GM19238 (cell line): Measurements from ENCODE around the gene ILF2.
"Not testable (repeated sequence)": the region's sequence is repeated elsewhere in the genome, so short reads cannot be mapped to it uniquely, and the experiment has no call there.

Experiments used
- DNase-seq: peaks from one replicate; pipeline ENCODE4 v3.0.0; 2011; ENCODE audit warnings: low spot score; ENCODE audit not compliant: insufficient read length

Gene ILF2

GRCh38 chr1:153670859-153671627 is at the start of gene ILF2:
TSS of gene ILF2 (minus strand) at chr1:153670993. CDS start at chr1:153670922, 71 bp downstream.
- peak; percentile 92 for DNase-seq

- DNase-seq, result no peak
Measured at GRCh38 chr1:153717330-153717729, 46.5 kb upstream of the ILF2 start.

GRCh38 chr1:153716211-153716610 is 45.4 kb upstream of the ILF2 start:
- not testable (repeated sequence) for DNase-seq

GRCh38 chr1:153711026-153711425 is 40.2 kb upstream of the ILF2 start:
- DNase-seq, result no peak

GRCh38 chr1:153705484-153705883 is 34.7 kb upstream of the ILF2 start:
- no peak for DNase-seq

- no peak for DNase-seq
Measured at GRCh38 chr1:153699768-153700167, 29.0 kb upstream of the ILF2 start.

GRCh38 chr1:153698923-153699714 is 28.3 kb upstream of the ILF2 start:
- no peak for DNase-seq

GRCh38 chr1:153698020-153698922 is 27.5 kb upstream of the ILF2 start:
- no peak for DNase-seq

- DNase-seq, result no peak
Measured at GRCh38 chr1:153697191-153698019, 26.6 kb upstream of the ILF2 start.

- no peak for DNase-seq
Measured at GRCh38 chr1:153696741-153697140, 25.9 kb upstream of the ILF2 start.

- no peak for DNase-seq
Measured at GRCh38 chr1:153693466-153693865, 22.7 kb upstream of the ILF2 start.

- no peak for DNase-seq
Measured at GRCh38 chr1:153688736-153689328, 18.0 kb upstream of the ILF2 start.

- DNase-seq, result no peak
Measured at GRCh38 chr1:153688276-153688675, 17.5 kb upstream of the ILF2 start.

GRCh38 chr1:153687346-153688125 is 16.7 kb upstream of the ILF2 start:
- DNase-seq, result no peak

- DNase-seq, result no peak
Measured at GRCh38 chr1:153685544-153686340, 14.9 kb upstream of the ILF2 start.

GRCh38 chr1:153684892-153685291 is 14.1 kb upstream of the ILF2 start:
- DNase-seq, result no peak

- no peak for DNase-seq
Measured at GRCh38 chr1:153683854-153684253, 13.1 kb upstream of the ILF2 start.

GRCh38 chr1:153682730-153683129 is 11.9 kb upstream of the ILF2 start:
- DNase-seq, result no peak

GRCh38 chr1:153680120-153680403 is 9.3 kb upstream of the ILF2 start:
- no peak for DNase-seq
